Neuronal stem cell (in vitro differentiated cells): Measurements from ENCODE around the gene KCNN2.

Experiments
- DNase-seq: peaks from one replicate; pipeline ENCODE4 v3.0.0-alpha.2; 2013; ENCODE audit warnings: low spot score
- H2AFZ ChIP-seq: one replicate; pipeline ENCODE4 v1.6.1; 2013; ENCODE audit warnings: mild to moderate bottlenecking, low read length, inconsistent platforms
- H2AK5ac ChIP-seq: 2 replicates; pipeline ENCODE4 v1.6.1; 2013; ENCODE audit warnings: low read depth, mild to moderate bottlenecking, inconsistent platforms, low read length, moderate library complexity, mixed read lengths
- H2BK120ac ChIP-seq: 2 replicates; pipeline ENCODE4 v1.6.1; 2013; ENCODE audit warnings: low read depth, mild to moderate bottlenecking, inconsistent platforms, low read length, moderate library complexity, mixed read lengths
- H2BK12ac ChIP-seq: one replicate; pipeline ENCODE4 v1.6.1; 2013; ENCODE audit warnings: low read length, inconsistent platforms
- H2BK15ac ChIP-seq: 2 replicates; pipeline ENCODE4 v1.6.1; 2013; ENCODE audit warnings: mild to moderate bottlenecking, low read length, inconsistent platforms, mixed read lengths
- H2BK5ac ChIP-seq: one replicate; pipeline ENCODE4 v1.6.1; 2013; ENCODE audit warnings: inconsistent platforms, mild to moderate bottlenecking, low read length, moderate library complexity
- H3K14ac ChIP-seq: one replicate; pipeline ENCODE4 v1.6.1; 2013; ENCODE audit warnings: low read length, inconsistent platforms
- H3K18ac ChIP-seq: 2 replicates; pipeline ENCODE4 v1.6.1; 2013; ENCODE audit warnings: low read length, inconsistent platforms
- H3K23ac ChIP-seq: 2 replicates; pipeline ENCODE4 v1.6.1; 2013; ENCODE audit warnings: low read depth, mild to moderate bottlenecking, mixed read lengths, low read length, inconsistent platforms; ENCODE audit not compliant: poor library complexity
- H3K27ac ChIP-seq: replicated peaks from 3 replicates; pipeline ENCODE4 v1.5.1; 2013; ENCODE audit warnings: low read length, inconsistent platforms
- H3K27me3 ChIP-seq, 3 experiments: 2 replicates each; pipeline ENCODE4 v1.6.1; 2013; ENCODE audit warnings: low read length in 3 of 3, mild to moderate bottlenecking in 2 of 3, inconsistent platforms in 1 of 3, low read depth in 1 of 3, mixed read lengths in 1 of 3, moderate library complexity in 1 of 3; ENCODE audit not compliant: control insufficient read depth in 3 of 3, insufficient read depth in 3 of 3
- H3K36me3 ChIP-seq, 2 donors: replicated peaks in 1 of 2; 2 replicates each; pipeline ENCODE4 v1.6.1; 2013; ENCODE audit warnings: low read length in 2 of 2; ENCODE audit not compliant: control insufficient read depth in 2 of 2, insufficient read depth in 2 of 2
- H3K4ac ChIP-seq: 2 replicates; pipeline ENCODE4 v1.6.1; 2013; ENCODE audit warnings: inconsistent platforms, mild to moderate bottlenecking, low read length, moderate library complexity
- H3K4me1 ChIP-seq, 2 donors: 1 replicate in 1 of 2; 2 replicates in 1 of 2; pipeline ENCODE4 v1.6.1; 2013; ENCODE audit warnings: low read length in 2 of 2, low read depth in 1 of 2; ENCODE audit not compliant: control insufficient read depth in 2 of 2, insufficient read depth in 1 of 2
- H3K4me2 ChIP-seq: one replicate; pipeline ENCODE4 v1.6.1; 2013; ENCODE audit warnings: mild to moderate bottlenecking, low read length, inconsistent platforms; ENCODE audit not compliant: insufficient read depth, poor library complexity, severe bottlenecking
- H3K4me3 ChIP-seq, 2 donors: 2 replicates each; pipeline ENCODE4 v1.5.1; 2013; ENCODE audit warnings: low read length in 2 of 2, mild to moderate bottlenecking in 2 of 2, inconsistent platforms in 1 of 2, moderate library complexity in 1 of 2
- H3K79me1 ChIP-seq: one replicate; pipeline ENCODE4 v1.6.1; 2013; ENCODE audit warnings: low read depth, mild to moderate bottlenecking, inconsistent platforms, low read length, moderate library complexity
- H3K9ac ChIP-seq: one replicate; pipeline ENCODE4 v1.6.1; 2013; ENCODE audit warnings: mild to moderate bottlenecking, low read depth, low read length, inconsistent platforms; ENCODE audit not compliant: poor library complexity
- H3K9me3 ChIP-seq, 2 donors: replicated peaks in 1 of 2; 2 replicates each; pipeline versions ENCODE3 to v1.6.1; 2013; ENCODE audit warnings: low read length in 2 of 2, mild to moderate bottlenecking in 2 of 2, inconsistent platforms in 1 of 2, low read depth in 1 of 2, mixed read lengths in 1 of 2, moderate library complexity in 1 of 2; ENCODE audit not compliant: control insufficient read depth in 2 of 2, insufficient read depth in 1 of 2
- H4K8ac ChIP-seq: one replicate; pipeline ENCODE4 v1.6.1; 2013; ENCODE audit warnings: low read depth, mild to moderate bottlenecking, inconsistent platforms, low read length, moderate library complexity
- H4K91ac ChIP-seq: one replicate; pipeline ENCODE4 v1.6.1; 2013; ENCODE audit warnings: low read length, low read depth, mild to moderate bottlenecking, inconsistent platforms; ENCODE audit not compliant: poor library complexity
- WGBS, 2 donors: extraction: QIAGEN DNeasy Blood & Tissue Kit; methylation state at CpG; one replicate each; pipeline ENCODE4 v1.1.7; 2013; ENCODE audit warnings: missing lambda C conversion rate in 2 of 2, mixed read lengths in 1 of 2; ENCODE audit not compliant: insufficient read length in 2 of 2, insufficient replicate concordance in 1 of 2; ENCODE audit errors: extremely low coverage in 2 of 2; 5-methylcytosine and 5-hydroxymethylcytosine counted together

Gene KCNN2

GRCh38 chr5:114469372-114469771, 107.5 kb downstream of the KCNN2 start:
- H2AK5ac ChIP-seq = no peak overlapping the region
- no peak overlapping the region for H4K91ac ChIP-seq
- H3K4me1 ChIP-seq = peaks cover 0 to 2% of the 10 kb centered on the region in 2 donors
- H3K14ac ChIP-seq = no peak overlapping the region
- no peak overlapping the region for H2AFZ ChIP-seq
- WGBS, 2 donors = no CpG with 5 or more reads among the region's 4 CpGs
- no peak overlapping the region for H2BK5ac ChIP-seq
- H3K18ac ChIP-seq = no peak overlapping the region
- no peak overlapping the region for H3K4me2 ChIP-seq
- no peaks in the 10 kb centered on the region for H3K79me1 ChIP-seq
- no peak for DNase-seq
- H3K4me3 ChIP-seq = no peak overlapping the region
- no peak overlapping the region for H3K27ac ChIP-seq
- no peaks in the 10 kb centered on the region for H3K27me3 ChIP-seq
- no peak overlapping the region for H2BK12ac ChIP-seq
- H3K4ac ChIP-seq = no peak overlapping the region
- no peak overlapping the region for H2BK120ac ChIP-seq
- no peaks in the 10 kb centered on the region for H3K9me3 ChIP-seq
- no peak overlapping the region for H3K23ac ChIP-seq
- H4K8ac ChIP-seq = no peak overlapping the region
- H3K9ac ChIP-seq = no peak overlapping the region
- H3K36me3 ChIP-seq = no peaks in the 10 kb centered on the region
- no peak overlapping the region for H2BK15ac ChIP-seq

GRCh38 chr5:114471529-114471928, 109.7 kb downstream of the KCNN2 start:
- Histone ChIP-seq H3K18ac (no peak overlapping the region), H3K36me3 (no peaks in the 10 kb centered on the region), H2AK5ac (no peak overlapping the region), H3K4me1 (peaks cover 0 to 2% of the 10 kb centered on the region in 2 donors), H3K27me3 (no peaks in the 10 kb centered on the region), H3K4ac (no peak overlapping the region), H3K27ac (no peak overlapping the region), H3K23ac (no peak overlapping the region), H2BK15ac (no peak overlapping the region), H3K79me1 (no peaks in the 10 kb centered on the region), H3K9ac (no peak overlapping the region), H2BK5ac (no peak overlapping the region), H4K91ac (no peak overlapping the region), H4K8ac (no peak overlapping the region), H3K9me3 (no peaks in the 10 kb centered on the region), H2AFZ (no peak overlapping the region), H3K14ac (no peak overlapping the region), H3K4me3 (no peak overlapping the region), H2BK12ac (no peak overlapping the region), H3K4me2 (no peak overlapping the region), H2BK120ac (no peak overlapping the region)
- WGBS, 2 donors = no CpG with 5 or more reads among the region's 2 CpGs
- DNase-seq = no peak

- Histone ChIP-seq H4K91ac (no peak overlapping the region), H2BK120ac (no peak overlapping the region), H2BK12ac (no peak overlapping the region), H3K4me1 (no peaks in the 10 kb centered on the region), H2AFZ (no peak overlapping the region), H3K4me3 (no peak overlapping the region), H4K8ac (no peak overlapping the region), H3K18ac (no peak overlapping the region), H2BK5ac (no peak overlapping the region), H3K4me2 (no peak overlapping the region), H3K27ac (no peak overlapping the region), H3K14ac (no peak overlapping the region), H3K23ac (no peak overlapping the region), H2BK15ac (no peak overlapping the region), H3K27me3 (no peaks in the 10 kb centered on the region), H3K9me3 (peaks cover 0 to 2% of the 10 kb centered on the region in 2 donors), H3K79me1 (no peaks in the 10 kb centered on the region), H2AK5ac (no peak overlapping the region), H3K36me3 (peaks cover 0 to 2% of the 10 kb centered on the region in 2 donors), H3K9ac (no peak overlapping the region), H3K4ac (no peak overlapping the region)
- no CpG with 5 or more reads among the region's 2 CpGs for WGBS, 2 donors
- DNase-seq = no peak
These were observed 111.7 kb downstream of the KCNN2 start for GRCh38 chr5:114473541-114473940.

GRCh38 chr5:114477816-114478334, 116.0 kb downstream of the KCNN2 start:
- H2BK120ac ChIP-seq = no peak overlapping the region
- no peak overlapping the region for H4K8ac ChIP-seq
- H3K4me1 ChIP-seq = no peaks in the 10 kb centered on the region
- no peak for DNase-seq
- peaks cover 0 to 2% of the 10 kb centered on the region in 2 donors for H3K9me3 ChIP-seq
- no peak overlapping the region for H3K4ac ChIP-seq
- H4K91ac ChIP-seq = no peak overlapping the region
- peaks cover 0 to 2% of the 10 kb centered on the region in 2 donors for H3K36me3 ChIP-seq
- H3K27me3 ChIP-seq = no peaks in the 10 kb centered on the region
- H2BK12ac ChIP-seq = no peak overlapping the region
- no peaks in the 10 kb centered on the region for H3K79me1 ChIP-seq
- WGBS, 2 donors = no CpG with 5 or more reads among the region's 1 CpG
- no peak overlapping the region for H2AK5ac ChIP-seq
- no peak overlapping the region for H3K4me3 ChIP-seq
- H3K23ac ChIP-seq = no peak overlapping the region
- no peak overlapping the region for H2AFZ ChIP-seq
- no peak overlapping the region for H3K4me2 ChIP-seq
- no peak overlapping the region for H3K14ac ChIP-seq
- H3K9ac ChIP-seq = no peak overlapping the region
- no peak overlapping the region for H3K27ac ChIP-seq
- H2BK5ac ChIP-seq = no peak overlapping the region
- no peak overlapping the region for H2BK15ac ChIP-seq
- H3K18ac ChIP-seq = no peak overlapping the region
